HCT116 (cell line): Measurements from ENCODE around the gene C10orf90.

Experiments used
- POLR2A ChIP-seq: IDR thresholded peaks from 2 replicates; pipeline ENCODE4 v1.7.0; 2011; ENCODE audit warnings: borderline replicate concordance; ENCODE audit not compliant: insufficient read depth, insufficient read length; ENCODE audit errors: extremely low read depth
- POLR2AphosphoS5 ChIP-seq: IDR thresholded peaks from 2 replicates; pipeline ENCODE4 v1.6.1; 2011; ENCODE audit warnings: mild to moderate bottlenecking, low read depth, low read length, moderate library complexity
- RAD21 ChIP-seq: IDR thresholded peaks from 2 replicates; pipeline ENCODE4 v1.6.1; 2012; ENCODE audit warnings: low read depth, mild to moderate bottlenecking
- YY1 ChIP-seq: IDR thresholded peaks from 2 replicates; pipeline ENCODE4 v1.6.1; 2011; ENCODE audit warnings: low read length, low read depth, moderate library complexity, mild to moderate bottlenecking; ENCODE audit not compliant: insufficient replicate concordance; ENCODE audit errors: extremely low read depth
- TF ChIP-seq, protein P1 (sequence below), 3 experiments: fragments of 200-600 bp in 1 of 3; sonication (generic) in 1 of 3; IDR thresholded peaks in 2 of 3; conservative IDR thresholded peaks in 1 of 3; 2 replicates each; pipeline ENCODE4 v1.5.1; 2012 to 2017; ENCODE audit warnings: low read depth in 2 of 3, low read length in 2 of 3, antibody characterized with exemption in 1 of 3, borderline replicate concordance in 1 of 3, control low read depth in 1 of 3, mild to moderate bottlenecking in 1 of 3, mixed read lengths in 1 of 3, mixed run types in 1 of 3, moderate library complexity in 1 of 3; ENCODE audit not compliant: insufficient read depth in 1 of 3
- TF ChIP-seq, protein P2 (sequence below): IDR thresholded peaks from 2 replicates; pipeline ENCODE4 v1.6.1; 2012; ENCODE audit warnings: low read depth
- TF ChIP-seq, protein P3 (sequence below): IDR thresholded peaks from 2 replicates; pipeline ENCODE4 v1.6.1; 2012

DNA sequence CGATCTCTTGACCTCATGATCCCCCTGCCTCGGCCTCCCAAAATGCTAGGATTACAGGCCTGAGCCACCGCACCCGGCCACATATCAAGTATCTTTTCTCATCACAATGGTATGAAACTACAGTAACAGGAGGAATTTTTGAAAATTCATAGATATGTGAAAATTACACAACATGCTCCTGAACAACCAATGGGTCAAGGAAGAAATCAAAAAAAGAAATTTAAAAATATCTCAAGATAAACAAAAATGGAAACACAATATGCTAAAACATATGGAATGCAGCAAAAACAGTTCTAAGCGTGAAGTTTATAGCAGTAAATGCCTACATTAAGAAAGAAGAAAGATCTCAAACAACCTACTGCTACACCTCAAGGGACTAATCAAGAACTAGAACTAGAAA is 222.4 kb downstream of the C10orf90 start:
- TF ChIP-seq YY1 (no peak), POLR2AphosphoS5 (no peak), POLR2A (no peak), RAD21 (no peak)
- TF ChIP-seq, protein P1, sequence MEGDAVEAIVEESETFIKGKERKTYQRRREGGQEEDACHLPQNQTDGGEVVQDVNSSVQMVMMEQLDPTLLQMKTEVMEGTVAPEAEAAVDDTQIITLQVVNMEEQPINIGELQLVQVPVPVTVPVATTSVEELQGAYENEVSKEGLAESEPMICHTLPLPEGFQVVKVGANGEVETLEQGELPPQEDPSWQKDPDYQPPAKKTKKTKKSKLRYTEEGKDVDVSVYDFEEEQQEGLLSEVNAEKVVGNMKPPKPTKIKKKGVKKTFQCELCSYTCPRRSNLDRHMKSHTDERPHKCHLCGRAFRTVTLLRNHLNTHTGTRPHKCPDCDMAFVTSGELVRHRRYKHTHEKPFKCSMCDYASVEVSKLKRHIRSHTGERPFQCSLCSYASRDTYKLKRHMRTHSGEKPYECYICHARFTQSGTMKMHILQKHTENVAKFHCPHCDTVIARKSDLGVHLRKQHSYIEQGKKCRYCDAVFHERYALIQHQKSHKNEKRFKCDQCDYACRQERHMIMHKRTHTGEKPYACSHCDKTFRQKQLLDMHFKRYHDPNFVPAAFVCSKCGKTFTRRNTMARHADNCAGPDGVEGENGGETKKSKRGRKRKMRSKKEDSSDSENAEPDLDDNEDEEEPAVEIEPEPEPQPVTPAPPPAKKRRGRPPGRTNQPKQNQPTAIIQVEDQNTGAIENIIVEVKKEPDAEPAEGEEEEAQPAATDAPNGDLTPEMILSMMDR (IDR thresholded peaks at IDR 0.05 in 2 of 3, conservative IDR thresholded peaks at IDR 0.05 in 1 of 3; ENCODE audit: borderline replicate concordance in 1 of 3, insufficient read depth in 1 of 3, low read depth in 2 of 3, low read length in 2 of 3) = no peak
- TF ChIP-seq, protein P2, sequence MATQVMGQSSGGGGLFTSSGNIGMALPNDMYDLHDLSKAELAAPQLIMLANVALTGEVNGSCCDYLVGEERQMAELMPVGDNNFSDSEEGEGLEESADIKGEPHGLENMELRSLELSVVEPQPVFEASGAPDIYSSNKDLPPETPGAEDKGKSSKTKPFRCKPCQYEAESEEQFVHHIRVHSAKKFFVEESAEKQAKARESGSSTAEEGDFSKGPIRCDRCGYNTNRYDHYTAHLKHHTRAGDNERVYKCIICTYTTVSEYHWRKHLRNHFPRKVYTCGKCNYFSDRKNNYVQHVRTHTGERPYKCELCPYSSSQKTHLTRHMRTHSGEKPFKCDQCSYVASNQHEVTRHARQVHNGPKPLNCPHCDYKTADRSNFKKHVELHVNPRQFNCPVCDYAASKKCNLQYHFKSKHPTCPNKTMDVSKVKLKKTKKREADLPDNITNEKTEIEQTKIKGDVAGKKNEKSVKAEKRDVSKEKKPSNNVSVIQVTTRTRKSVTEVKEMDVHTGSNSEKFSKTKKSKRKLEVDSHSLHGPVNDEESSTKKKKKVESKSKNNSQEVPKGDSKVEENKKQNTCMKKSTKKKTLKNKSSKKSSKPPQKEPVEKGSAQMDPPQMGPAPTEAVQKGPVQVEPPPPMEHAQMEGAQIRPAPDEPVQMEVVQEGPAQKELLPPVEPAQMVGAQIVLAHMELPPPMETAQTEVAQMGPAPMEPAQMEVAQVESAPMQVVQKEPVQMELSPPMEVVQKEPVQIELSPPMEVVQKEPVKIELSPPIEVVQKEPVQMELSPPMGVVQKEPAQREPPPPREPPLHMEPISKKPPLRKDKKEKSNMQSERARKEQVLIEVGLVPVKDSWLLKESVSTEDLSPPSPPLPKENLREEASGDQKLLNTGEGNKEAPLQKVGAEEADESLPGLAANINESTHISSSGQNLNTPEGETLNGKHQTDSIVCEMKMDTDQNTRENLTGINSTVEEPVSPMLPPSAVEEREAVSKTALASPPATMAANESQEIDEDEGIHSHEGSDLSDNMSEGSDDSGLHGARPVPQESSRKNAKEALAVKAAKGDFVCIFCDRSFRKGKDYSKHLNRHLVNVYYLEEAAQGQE = no peak
- TF ChIP-seq, protein P3, sequence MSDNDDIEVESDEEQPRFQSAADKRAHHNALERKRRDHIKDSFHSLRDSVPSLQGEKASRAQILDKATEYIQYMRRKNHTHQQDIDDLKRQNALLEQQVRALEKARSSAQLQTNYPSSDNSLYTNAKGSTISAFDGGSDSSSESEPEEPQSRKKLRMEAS = no peak
